ENCODE measurements around the gene NR1D2. TPM values are rescaled to one million over a fixed set of nuclear protein-coding genes. Genes with fewer than 3 reads are reported as not detected.
"Not testable (repeated sequence)": the region's sequence is repeated elsewhere in the genome, so short reads cannot be mapped to it uniquely, and the experiment has no call there.

NR1D2 gene
- total RNA-seq, 3 donors from 2014 or later (not counting 1 experiment from before 2014, with no cell fraction given), result 72.5 to 94.2 (median 92.1) TPM

GRCh38 chr3:24025805-24026204 is 80.7 kb downstream of the NR1D2 start:
- H3K4me3 ChIP-seq (ENCODE audit: low read length), result no peak overlapping the region
- WGBS (ENCODE audit: insufficient coverage), result 81% methylated on average over 3 of the region's 3 CpGs
- TF ChIP-seq CTCF (IDR thresholded peaks at IDR 0.05), result no peak
- no peaks in the 10 kb centered on the region for H3K4me1 ChIP-seq (ENCODE audit: control insufficient read depth, insufficient read depth, low read length)
- DNase-seq (no peak), ATAC-seq (no peak)
- Mint-ChIP-seq H3K4me3 (no peak overlapping the region), H3K9me3 (no peaks in the 10 kb centered on the region), H3K4me1 (no peaks in the 10 kb centered on the region), H3K36me3 (no peaks in the 10 kb centered on the region), H3K27me3 (ENCODE audit: low read depth in 2 of 2) (peaks cover 0 to 4% of the 10 kb centered on the region in 2 donors), H3K27ac (no peak overlapping the region)
- intact Hi-C loops (cut with micrococcal nuclease), result no loop called here
- no peaks in the 10 kb centered on the region for H3K36me3 ChIP-seq (ENCODE audit: control insufficient read depth, insufficient read depth, low read length)
- no peaks in the 10 kb centered on the region for H3K9me3 ChIP-seq (ENCODE audit: control insufficient read depth, insufficient read depth, low read length)
- H3K27ac ChIP-seq (ENCODE audit: low read length), result no peak overlapping the region
- H3K27me3 ChIP-seq (ENCODE audit: control insufficient read depth, insufficient read depth, low read length), result no peaks in the 10 kb centered on the region

- H3K9me3 Mint-ChIP-seq; H3K4me3 ChIP-seq (ENCODE audit: low read length); DNase-seq; H3K27ac Mint-ChIP-seq; H3K27me3 Mint-ChIP-seq (ENCODE audit: low read depth in 2 of 2); H3K9me3 ChIP-seq (ENCODE audit: control insufficient read depth, insufficient read depth, low read length); H3K36me3 Mint-ChIP-seq; H3K4me1 Mint-ChIP-seq; H3K27ac ChIP-seq (ENCODE audit: low read length); H3K36me3 ChIP-seq (ENCODE audit: control insufficient read depth, insufficient read depth, low read length); H3K4me3 Mint-ChIP-seq; ATAC-seq; H3K4me1 ChIP-seq (ENCODE audit: control insufficient read depth, insufficient read depth, low read length); intact Hi-C loops (cut with micrococcal nuclease); H3K27me3 ChIP-seq (ENCODE audit: control insufficient read depth, insufficient read depth, low read length): not testable (repeated sequence)
- 100% methylated on average over 1 of the region's 4 CpGs for WGBS (ENCODE audit: insufficient coverage)
Observed at GRCh38 chr3:24026665-24027064, 81.6 kb downstream of the NR1D2 start.

GRCh38 chr3:24027946-24028345 is 82.9 kb downstream of the NR1D2 start:
- peaks cover 0 to 7% of the 10 kb centered on the region in 2 donors for H3K27me3 Mint-ChIP-seq (ENCODE audit: low read depth in 2 of 2)
- H3K4me3 Mint-ChIP-seq, result no peak overlapping the region
- Histone ChIP-seq H3K4me1 (ENCODE audit: control insufficient read depth, insufficient read depth, low read length) (no peaks in the 10 kb centered on the region), H3K27ac (ENCODE audit: low read length) (no peak overlapping the region), H3K4me3 (ENCODE audit: low read length) (no peak overlapping the region), H3K27me3 (ENCODE audit: control insufficient read depth, insufficient read depth, low read length) (no peaks in the 10 kb centered on the region), H3K36me3 (ENCODE audit: control insufficient read depth, insufficient read depth, low read length) (no peaks in the 10 kb centered on the region), H3K9me3 (ENCODE audit: control insufficient read depth, insufficient read depth, low read length) (no peaks in the 10 kb centered on the region)
- DNase-seq (no peak), ATAC-seq (no peak)
- H3K27ac Mint-ChIP-seq, result no peak overlapping the region
- H3K36me3 Mint-ChIP-seq, result no peaks in the 10 kb centered on the region
- 88% methylated on average over 1 of the region's 3 CpGs for WGBS (ENCODE audit: insufficient coverage)
- H3K9me3 Mint-ChIP-seq, result peaks cover 0 to 3% of the 10 kb centered on the region in 2 donors
- no peak for TF ChIP-seq CTCF (IDR thresholded peaks at IDR 0.05)
- H3K4me1 Mint-ChIP-seq, result no peaks in the 10 kb centered on the region
- intact Hi-C loops (cut with micrococcal nuclease), result no loop called here

Other genes with a start within 250 kb of the NR1D2 start
- 10 to 100 TPM; 80.0 to 89.5 (median 86.9) TPM for gene UBE2E1, start 139.3 kb upstream of the NR1D2 start, total RNA-seq
- 1 to 10 TPM; 2.2 to 3.3 (median 2.8) TPM for gene NKIRAS1, start 28.3 kb upstream of the NR1D2 start, total RNA-seq
- 1,000 to 10,000 TPM; 1,116 to 1,338 (median 1,291) TPM for gene RPL15, start 28.2 kb upstream of the NR1D2 start, total RNA-seq